Kidney tubule cell (primary cell): ENCODE data around the gene UEVLD.
"Not testable (repeated sequence)": the region's sequence is repeated elsewhere in the genome, so short reads cannot be mapped to it uniquely, and the experiment has no call there.

Source experiments
- DNase-seq: peaks from one replicate; pipeline ENCODE4 v3.0.0-alpha.2; 2018; ENCODE audit warnings: low spot score

Gene UEVLD

GRCh38 chr11:18588297-18589252, at the start of gene UEVLD:
UEVLD (minus strand) TSS chr11:18588734; CDS start chr11:18588654, 80 bp downstream.
- peak; percentile 93 for DNase-seq

GRCh38 chr11:18634140-18635032, 45.9 kb upstream of the UEVLD start, which contains the start of gene SPTY2D1:
SPTY2D1 (minus strand) TSS chr11:18634342; CDS start chr11:18634257, 85 bp downstream.
- peak; percentile 99 for DNase-seq

- peak; percentile 12 for DNase-seq
These were observed 45.0 kb upstream of the UEVLD start for GRCh38 chr11:18633256-18634139.

- DNase-seq: no peak
These were observed 44.3 kb upstream of the UEVLD start for GRCh38 chr11:18632841-18633240.

- DNase-seq: no peak
These were observed 35.6 kb upstream of the UEVLD start for GRCh38 chr11:18624161-18624560.

- no peak for DNase-seq
These were observed 35.2 kb upstream of the UEVLD start for GRCh38 chr11:18623707-18624106.

GRCh38 chr11:18618342-18619025, 29.9 kb upstream of the UEVLD start:
- DNase-seq: no peak

GRCh38 chr11:18617688-18618341, 29.3 kb upstream of the UEVLD start:
- DNase-seq: peak; percentile 8

- no peak for DNase-seq
These were observed 27.3 kb upstream of the UEVLD start for GRCh38 chr11:18615628-18616392.

- no peak for DNase-seq
These were observed 26.1 kb upstream of the UEVLD start for GRCh38 chr11:18614667-18615066.

GRCh38 chr11:18612394-18612793, 23.9 kb upstream of the UEVLD start:
- no peak for DNase-seq

- no peak for DNase-seq
These were observed 22.7 kb upstream of the UEVLD start for GRCh38 chr11:18611196-18611595.

- no peak for DNase-seq
These were observed 19.8 kb upstream of the UEVLD start for GRCh38 chr11:18608376-18608775.

- DNase-seq: no peak
These were observed 12.5 kb upstream of the UEVLD start for GRCh38 chr11:18600915-18601569.

GRCh38 chr11:18599739-18600230, 11.3 kb upstream of the UEVLD start, which contains the start of gene MISFA:
MISFA (plus strand) TSS chr11:18599789; CDS start chr11:18599929, 140 bp downstream.
- DNase-seq: no peak

- DNase-seq: peak; percentile 50
These were observed 6.6 kb upstream of the UEVLD start for GRCh38 chr11:18594999-18595749.

- DNase-seq: not testable (repeated sequence)
These were observed 5.6 kb upstream of the UEVLD start for GRCh38 chr11:18594088-18594487.

GRCh38 chr11:18590571-18590970, 2.0 kb upstream of the UEVLD start:
- DNase-seq: no peak
